GM12891 (cell line): ENCODE measurements around the gene IFNG-AS1.
A peak's percentile ranks its signal among the peaks of the same experiment; 100 is the strongest.

Experiments
- DNase-seq: peaks from one replicate; pipeline ENCODE4 v3.0.0; 2011; ENCODE audit warnings: low spot score; ENCODE audit not compliant: insufficient read length
- FAIRE-seq: peaks from 2 replicates; lab custom pipeline; 2011; peaks lifted over from hg19 to GRCh38; lab: Jason Lieb, UNC
- PAX5 ChIP-seq: IDR thresholded peaks from 2 replicates; pipeline ENCODE4 v1.6.1; 2011; ENCODE audit warnings: low read length, moderate library complexity, mild to moderate bottlenecking; ENCODE audit not compliant: insufficient read depth, severe bottlenecking
- POLR2A ChIP-seq: IDR thresholded peaks from 2 replicates; pipeline ENCODE4 v1.6.1; 2011; ENCODE audit warnings: low read depth, low read length, control low read depth
- POLR2AphosphoS5 ChIP-seq: IDR thresholded peaks from 2 replicates; pipeline ENCODE4 v1.6.1; 2011; ENCODE audit warnings: low read depth, low read length, control low read depth
- POU2F2 ChIP-seq: IDR thresholded peaks from 2 replicates; pipeline ENCODE4 v1.6.1; 2011; ENCODE audit warnings: low read depth, mild to moderate bottlenecking, control low read depth, low read length, moderate library complexity
- SPI1 ChIP-seq: IDR thresholded peaks from 2 replicates; pipeline ENCODE4 v1.6.1; 2011; ENCODE audit warnings: low read depth, low read length, control low read depth
- TAF1 ChIP-seq: IDR thresholded peaks from 2 replicates; pipeline ENCODE4 v1.6.1; 2011; ENCODE audit warnings: low read depth, low read length, control low read depth

The IFNG-AS1 gene

GRCh38 chr12:68048648-68049297 lies 59.5 kb downstream of the IFNG-AS1 start:
- no peak for FAIRE-seq
- TF ChIP-seq POLR2AphosphoS5 (no peak), POLR2A (no peak), PAX5 (no peak), SPI1 (no peak), TAF1 (no peak), POU2F2 (no peak)
- DNase-seq: no peak

GRCh38 chr12:68056300-68056699 lies 67.1 kb downstream of the IFNG-AS1 start:
- peak; percentile 43 for FAIRE-seq
- no peak for DNase-seq
- no peak for TF ChIP-seq POU2F2
- no peak for TF ChIP-seq POLR2AphosphoS5
- TF ChIP-seq TAF1: no peak
- TF ChIP-seq SPI1: no peak
- no peak for TF ChIP-seq POLR2A
- no peak for TF ChIP-seq PAX5

GRCh38 chr12:68063900-68064590 lies 74.8 kb downstream of the IFNG-AS1 start:
- no peak for FAIRE-seq
- no peak for DNase-seq
- TF ChIP-seq TAF1 (no peak), POLR2A (no peak), SPI1 (no peak), POLR2AphosphoS5 (no peak), PAX5 (no peak), POU2F2 (no peak)

- FAIRE-seq (no peak), DNase-seq (no peak)
- TF ChIP-seq SPI1 (no peak), POLR2A (no peak), POLR2AphosphoS5 (no peak), TAF1 (no peak), POU2F2 (no peak), PAX5 (no peak)
These were observed 75.9 kb downstream of the IFNG-AS1 start for GRCh38 chr12:68065163-68065562.

GRCh38 chr12:68065687-68066086 lies 76.4 kb downstream of the IFNG-AS1 start:
- DNase-seq (no peak), FAIRE-seq (no peak)
- TF ChIP-seq TAF1 (no peak), POLR2AphosphoS5 (no peak), SPI1 (no peak), POU2F2 (no peak), PAX5 (no peak), POLR2A (no peak)

GRCh38 chr12:68067762-68068376 lies 78.6 kb downstream of the IFNG-AS1 start:
- TF ChIP-seq POU2F2 (no peak), PAX5 (no peak), POLR2A (no peak), TAF1 (no peak), SPI1 (no peak), POLR2AphosphoS5 (no peak)
- no peak for FAIRE-seq
- no peak for DNase-seq

- no peak for DNase-seq
- no peak for TF ChIP-seq PAX5
- TF ChIP-seq POLR2A: no peak
- TF ChIP-seq TAF1: no peak
- no peak for TF ChIP-seq POLR2AphosphoS5
- TF ChIP-seq POU2F2: no peak
- no peak for TF ChIP-seq SPI1
- FAIRE-seq: no peak
These were observed 80.0 kb downstream of the IFNG-AS1 start for GRCh38 chr12:68069275-68069674.
